Skeletal muscle tissue (tissue), 4 donors: ENCODE results near the gene RYR3. TPM values are rescaled to one million over a fixed set of nuclear protein-coding genes. Genes with fewer than 3 reads are reported as not detected.

ENCODE experiments used
- H3K27ac ChIP-seq: one replicate; pipeline ENCODE4 v1.7.0; 2013; ENCODE audit warnings: mild to moderate bottlenecking, low read depth, low read length, inconsistent platforms
- H3K27me3 ChIP-seq, 3 donors: one replicate each; pipeline ENCODE4 v1.7.0; 2013; ENCODE audit warnings: low read length in 3 of 3; ENCODE audit not compliant: control insufficient read depth in 3 of 3, insufficient read depth in 3 of 3
- H3K36me3 ChIP-seq, 3 donors: one replicate each; pipeline ENCODE4 v1.7.0; 2013; ENCODE audit warnings: low read length in 3 of 3; ENCODE audit not compliant: control insufficient read depth in 3 of 3, insufficient read depth in 3 of 3
- H3K4me1 ChIP-seq, 3 donors: one replicate each; pipeline ENCODE4 v1.7.0; 2013; ENCODE audit warnings: low read length in 3 of 3, mild to moderate bottlenecking in 3 of 3; ENCODE audit not compliant: control insufficient read depth in 3 of 3, insufficient read depth in 3 of 3
- H3K4me3 ChIP-seq, 3 donors: one replicate each; pipeline ENCODE4 v1.7.0; 2013; ENCODE audit warnings: low read length in 3 of 3
- H3K9ac ChIP-seq, 3 donors: one replicate each; pipeline ENCODE4 v1.7.0; 2013; ENCODE audit warnings: low read length in 3 of 3, mild to moderate bottlenecking in 3 of 3, moderate library complexity in 2 of 3, low read depth in 1 of 3
- H3K9me3 ChIP-seq, 3 donors: one replicate each; pipeline ENCODE4 v1.7.0; 2013; ENCODE audit warnings: low read length in 3 of 3; ENCODE audit not compliant: control insufficient read depth in 3 of 3
- total RNA-seq: library from RNA; depleted of rRNA; stranded (reverse); fragments of >200 nt; gene quantifications from one replicate; pipeline ENCODE4 v1.2.3, GENCODE V29; 2014
- donor health status: Osteomylitis.

The RYR3 gene
- total RNA-seq, 1 donor from 2014 or later, result 50.6 TPM

DNA sequence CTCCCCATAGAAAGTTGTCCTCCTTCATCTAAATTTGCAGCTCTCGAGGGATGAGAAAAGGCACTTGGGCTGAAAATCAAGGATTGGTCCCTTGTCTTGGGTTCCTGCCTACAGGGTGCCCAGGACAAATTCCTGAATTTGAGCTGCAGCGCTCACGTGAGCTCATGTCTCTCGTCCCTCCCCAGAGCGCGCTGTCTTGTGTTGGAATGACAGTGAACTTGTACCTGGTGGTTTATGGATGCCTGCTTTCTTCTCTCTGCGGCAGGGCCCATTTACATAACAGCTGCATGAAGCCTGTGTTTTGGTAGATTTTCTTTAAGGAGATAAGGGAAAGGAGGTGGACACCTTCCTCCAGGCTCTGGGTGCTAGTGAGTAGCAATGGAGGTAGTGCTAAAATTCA is 4.3 kb downstream of the RYR3 start:
- H3K4me3 ChIP-seq, result no peak overlapping the region
- H3K9me3 ChIP-seq, result no peaks in the 10 kb centered on the region
- H3K27me3 ChIP-seq, result peaks cover 0 to 19% (median 5%) of the 10 kb centered on the region in 3 donors
- H3K36me3 ChIP-seq, result no peaks in the 10 kb centered on the region
- H3K27ac ChIP-seq, result no peak overlapping the region
- peaks cover under 1 to 16% (median 3%) of the 10 kb centered on the region in 3 donors for H3K4me1 ChIP-seq
- H3K9ac ChIP-seq, result no peak overlapping the region

DNA sequence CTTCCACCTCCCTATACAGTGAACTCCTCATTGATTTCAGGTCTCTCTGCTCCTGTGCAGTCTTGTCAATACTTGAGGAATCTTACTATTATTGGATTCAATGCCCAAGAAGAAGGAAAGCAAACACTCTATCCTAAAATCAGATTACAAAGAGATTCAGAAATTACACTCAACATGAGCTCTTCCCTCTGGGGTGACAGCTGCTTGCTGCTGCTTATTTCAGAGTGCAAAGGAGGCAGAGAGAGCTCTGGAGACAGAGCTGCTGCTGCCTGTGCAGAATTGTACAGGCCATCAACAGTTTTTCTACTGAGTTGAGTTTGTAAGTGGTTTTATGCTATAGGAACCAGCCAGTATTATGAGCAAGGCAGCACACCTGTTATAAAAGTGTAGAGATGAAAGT is 7.1 kb downstream of the RYR3 start:
- H3K27me3 ChIP-seq, result peaks cover 0 to 5% (median 0%) of the 10 kb centered on the region in 3 donors
- no peak overlapping the region for H3K4me3 ChIP-seq
- no peak overlapping the region for H3K27ac ChIP-seq
- no peaks in the 10 kb centered on the region for H3K36me3 ChIP-seq
- peaks cover 0 to 4% (median 3%) of the 10 kb centered on the region in 3 donors for H3K4me1 ChIP-seq
- no peaks in the 10 kb centered on the region for H3K9me3 ChIP-seq
- H3K9ac ChIP-seq, result no peak overlapping the region

DNA sequence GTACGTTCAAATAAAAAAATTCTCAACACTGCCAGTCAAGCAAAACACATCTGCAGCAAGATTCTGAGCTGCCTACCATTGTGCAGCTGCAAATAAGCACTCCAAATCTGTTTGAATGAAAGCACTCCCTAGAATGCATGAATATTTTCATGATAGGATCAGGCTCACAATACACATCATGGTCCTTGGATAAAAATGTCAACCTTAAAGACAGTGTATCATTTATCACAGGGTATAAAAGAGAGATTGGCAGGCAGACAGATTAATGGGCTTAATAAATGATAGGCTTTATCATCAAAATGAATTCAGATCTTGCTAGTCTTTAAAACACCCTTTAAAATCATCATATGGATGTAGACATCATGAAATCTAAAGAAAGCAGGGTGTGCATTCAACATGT is 9.2 kb downstream of the RYR3 start:
- H3K36me3 ChIP-seq, result no peaks in the 10 kb centered on the region
- H3K9me3 ChIP-seq, result no peaks in the 10 kb centered on the region

DNA sequence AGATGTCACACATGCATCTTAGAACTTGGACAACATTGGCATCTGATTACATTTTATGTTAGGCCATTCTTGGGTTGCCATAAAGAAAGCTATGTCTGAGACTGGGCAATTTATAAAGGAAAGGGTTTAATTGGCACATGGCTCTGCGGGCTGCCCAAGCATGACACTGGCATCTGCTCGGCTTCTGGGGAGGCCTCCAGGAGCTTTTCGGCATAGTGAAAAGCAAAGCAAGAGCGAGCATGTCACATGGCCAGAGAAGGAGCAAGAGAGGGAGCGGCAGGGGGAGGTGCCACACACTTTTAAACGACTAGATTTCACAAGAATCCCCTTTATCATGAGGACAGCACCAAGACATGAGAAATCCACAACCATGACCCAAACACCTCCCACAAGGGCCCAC is 11.3 kb downstream of the RYR3 start:
- H3K4me1 ChIP-seq, result peaks cover 0 to under 1% (median 0%) of the 10 kb centered on the region in 3 donors
- H3K9ac ChIP-seq, result no peak overlapping the region
- no peak overlapping the region for H3K4me3 ChIP-seq
- H3K27ac ChIP-seq, result no peak overlapping the region
- H3K9me3 ChIP-seq, result no peaks in the 10 kb centered on the region
- H3K27me3 ChIP-seq, result no peaks in the 10 kb centered on the region
- H3K36me3 ChIP-seq, result no peaks in the 10 kb centered on the region

More for the DNA sequence above, 9.2 kb downstream of the RYR3 start:
- no peak overlapping the region for H3K9ac ChIP-seq
- H3K27me3 ChIP-seq, result no peaks in the 10 kb centered on the region
- H3K4me1 ChIP-seq, result peaks cover 0 to 3% (median 2%) of the 10 kb centered on the region in 3 donors
- H3K4me3 ChIP-seq, result no peak overlapping the region
- H3K27ac ChIP-seq, result no peak overlapping the region

DNA sequence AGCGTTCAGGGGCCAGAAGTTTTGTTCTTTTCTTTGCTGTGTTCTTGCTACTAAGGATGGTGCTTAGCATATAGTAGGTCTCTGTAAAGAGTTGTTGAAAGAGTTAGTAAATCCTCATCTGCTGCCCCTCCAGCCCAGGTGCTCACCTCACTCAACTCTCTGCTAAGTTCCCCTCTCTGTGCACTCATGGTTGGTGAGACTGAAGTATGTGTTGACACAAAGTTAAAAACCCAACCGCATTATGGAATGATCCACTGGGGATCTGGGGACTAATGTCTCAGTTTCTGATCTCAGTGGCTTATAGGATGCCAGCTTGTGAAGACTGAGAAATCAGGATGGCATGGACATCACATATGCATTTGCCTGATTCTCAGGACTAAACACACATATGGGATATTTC is 13.8 kb downstream of the RYR3 start:
- Histone ChIP-seq H3K27ac (no peak overlapping the region), H3K27me3 (no peaks in the 10 kb centered on the region), H3K9me3 (no peaks in the 10 kb centered on the region)

DNA sequence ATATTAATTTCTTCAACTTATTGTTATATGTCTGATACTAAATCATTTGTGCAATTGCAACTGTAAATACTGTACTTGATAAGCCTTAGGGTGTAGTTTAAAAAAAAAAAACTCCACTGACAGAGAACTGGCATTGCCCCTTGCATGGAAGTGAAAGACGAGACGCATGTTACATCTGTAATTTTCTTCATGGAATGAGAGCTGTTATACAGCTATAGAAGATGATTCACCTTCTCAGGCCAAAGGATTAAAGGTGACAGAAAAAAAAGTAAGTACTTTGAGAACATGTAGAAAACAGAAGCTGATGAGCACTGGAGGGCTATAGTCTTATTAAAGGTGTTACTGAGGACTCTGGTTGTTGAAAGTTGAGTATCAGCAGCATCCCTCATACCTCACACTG is 16.1 kb downstream of the RYR3 start:
- H3K4me3 ChIP-seq, result no peak overlapping the region
- no peaks in the 10 kb centered on the region for H3K27me3 ChIP-seq
- no peak overlapping the region for H3K9ac ChIP-seq
- H3K9me3 ChIP-seq, result no peaks in the 10 kb centered on the region
- no peak overlapping the region for H3K27ac ChIP-seq
- H3K4me1 ChIP-seq, result peaks cover 0 to 2% (median 0%) of the 10 kb centered on the region in 3 donors
- no peaks in the 10 kb centered on the region for H3K36me3 ChIP-seq

More for the DNA sequence above, 13.8 kb downstream of the RYR3 start:
- Histone ChIP-seq H3K4me1 (peaks cover 0 to 2% (median 0%) of the 10 kb centered on the region in 3 donors), H3K4me3 (no peak overlapping the region), H3K9ac (no peak overlapping the region), H3K36me3 (no peaks in the 10 kb centered on the region)

DNA sequence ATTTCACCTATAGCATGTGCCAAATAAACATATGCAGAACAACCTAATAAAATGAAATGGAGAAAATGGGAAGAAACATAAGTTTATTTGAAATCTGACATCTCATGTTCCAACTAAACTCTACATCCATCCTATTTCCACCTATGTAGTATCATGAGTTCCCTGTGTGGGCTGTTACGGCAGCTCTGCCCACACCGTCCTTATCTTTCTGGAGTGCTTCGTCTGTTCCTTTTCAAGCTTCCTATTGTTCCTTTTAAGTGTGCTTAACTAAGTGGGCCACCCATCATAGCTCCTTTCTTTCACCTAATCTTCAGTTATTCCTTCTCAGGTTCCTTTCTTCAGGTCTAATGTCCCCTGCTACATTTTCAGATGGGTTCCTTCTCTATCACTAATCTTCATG is 17.3 kb downstream of the RYR3 start:
- peaks cover 0 to 2% (median 0%) of the 10 kb centered on the region in 3 donors for H3K4me1 ChIP-seq
- no peaks in the 10 kb centered on the region for H3K27me3 ChIP-seq
- no peaks in the 10 kb centered on the region for H3K9me3 ChIP-seq

DNA sequence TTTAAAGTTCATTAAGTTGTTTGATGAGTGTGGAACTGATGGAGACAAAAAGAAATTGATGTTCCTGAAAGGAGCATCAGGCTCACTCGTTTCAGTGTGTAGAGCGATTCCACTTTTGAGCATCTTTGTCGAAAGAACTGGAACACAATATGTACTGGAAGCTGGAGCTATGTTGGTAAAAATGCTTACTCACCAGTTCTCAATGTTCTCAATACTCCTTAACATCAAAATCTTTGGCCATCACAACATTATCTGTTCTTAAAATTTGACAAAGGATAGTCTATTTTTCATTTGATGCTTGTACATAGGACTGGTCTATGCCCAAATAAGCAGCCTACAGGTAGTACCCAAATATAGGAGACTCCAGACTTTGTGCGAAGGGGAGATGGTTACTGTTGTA is 18.7 kb downstream of the RYR3 start:
- no peaks in the 10 kb centered on the region for H3K9me3 ChIP-seq
- H3K4me3 ChIP-seq, result no peak overlapping the region
- H3K27ac ChIP-seq, result no peak overlapping the region
- H3K9ac ChIP-seq, result no peak overlapping the region
- no peaks in the 10 kb centered on the region for H3K36me3 ChIP-seq
- no peaks in the 10 kb centered on the region for H3K27me3 ChIP-seq
- H3K4me1 ChIP-seq, result peaks cover 0 to 2% (median 0%) of the 10 kb centered on the region in 3 donors

More for the DNA sequence above, 17.3 kb downstream of the RYR3 start:
- Histone ChIP-seq H3K4me3 (no peak overlapping the region), H3K9ac (no peak overlapping the region), H3K27ac (no peak overlapping the region), H3K36me3 (no peaks in the 10 kb centered on the region)

DNA sequence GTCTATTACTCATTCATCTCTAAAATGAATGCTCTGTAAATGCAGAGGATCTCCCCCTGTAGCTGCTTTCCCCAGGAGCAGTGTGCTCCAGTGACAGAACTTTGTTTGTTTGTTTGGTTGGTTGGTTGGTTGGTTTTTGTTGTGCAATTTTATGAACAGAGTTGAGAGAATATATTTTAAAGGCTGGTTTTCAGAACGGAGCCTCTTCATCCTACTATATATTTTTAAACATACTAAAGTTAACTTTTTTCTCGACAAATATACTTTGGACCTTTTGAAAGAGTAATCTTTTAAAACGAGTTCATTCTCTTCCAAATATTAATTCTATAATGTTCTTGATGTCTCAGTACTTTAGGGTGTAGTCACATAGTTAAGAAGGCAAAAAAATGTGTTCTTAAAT is 20.2 kb downstream of the RYR3 start:
- H3K9ac ChIP-seq, result no peak overlapping the region
- H3K9me3 ChIP-seq, result no peaks in the 10 kb centered on the region

DNA sequence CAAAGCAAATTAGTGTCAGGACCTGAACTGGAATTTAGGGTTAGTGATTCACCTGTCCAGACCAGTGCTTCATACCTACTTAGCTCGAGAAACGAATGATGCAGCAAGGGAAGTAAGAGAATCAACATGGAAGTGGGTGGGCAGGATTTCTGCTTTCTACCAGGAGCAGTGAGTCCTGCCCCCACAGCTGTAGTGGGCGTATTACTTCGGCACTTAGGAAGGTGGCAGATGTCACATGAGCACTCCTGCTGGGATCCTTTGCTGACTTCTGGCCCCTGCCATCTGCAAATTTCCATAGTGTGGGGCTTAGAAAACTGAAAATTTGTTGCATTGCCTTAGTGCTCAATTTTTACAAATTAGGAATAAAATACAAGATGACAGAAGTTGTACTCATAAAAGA is 31.2 kb downstream of the RYR3 start:
- no peak overlapping the region for H3K4me3 ChIP-seq
- H3K9me3 ChIP-seq, result no peaks in the 10 kb centered on the region
- H3K9ac ChIP-seq, result no peak overlapping the region
- H3K4me1 ChIP-seq, result no peaks in the 10 kb centered on the region
- no peaks in the 10 kb centered on the region for H3K36me3 ChIP-seq
- no peaks in the 10 kb centered on the region for H3K27me3 ChIP-seq
- no peak overlapping the region for H3K27ac ChIP-seq

More for the DNA sequence above, 20.2 kb downstream of the RYR3 start:
- Histone ChIP-seq H3K27me3 (no peaks in the 10 kb centered on the region), H3K4me3 (no peak overlapping the region), H3K4me1 (peaks cover 0 to 2% (median 0%) of the 10 kb centered on the region in 3 donors), H3K27ac (no peak overlapping the region), H3K36me3 (no peaks in the 10 kb centered on the region)
